ENCODE measurements around the gene SETDB1. TPM values are rescaled to one million over a fixed set of nuclear protein-coding genes. Genes with fewer than 3 reads are reported as not detected.

Gene SETDB1
- total and polyA plus RNA-seq, 2 of the 13 experiments (the other 11 are each of a cell fraction or from before 2014, with no cell fraction given) = 33.1 to 34.6 TPM

GRCh38 chr1:150976879-150977694 lies 50.9 kb downstream of the SETDB1 start (continued):
- no peak for TF ChIP-seq ZNF512 (CRISPR knock-in tag; IDR thresholded peaks at IDR 0.05)
- no peak for TF ChIP-seq MLXIP (CRISPR knock-in tag; IDR thresholded peaks at IDR 0.05; ENCODE audit: borderline replicate concordance)
- TF ChIP-seq TRIM24 (CRISPR knock-in tag; IDR thresholded peaks at IDR 0.05) = no peak
- no peak for TF ChIP-seq TBX3 (IDR thresholded peaks at IDR 0.05; ENCODE audit: borderline replicate concordance)
- TF ChIP-seq ZMAT5 (CRISPR knock-in tag; IDR thresholded peaks at IDR 0.05; ENCODE audit: borderline replicate concordance, low read depth) = no peak
- TF ChIP-seq ZNF782 (CRISPR knock-in tag; IDR thresholded peaks at IDR 0.05; ENCODE audit: borderline replicate concordance) = no peak
- TF ChIP-seq FOSL1 (CRISPR knock-in tag; IDR thresholded peaks at IDR 0.05; ENCODE audit: borderline replicate concordance) = peak; percentile 71
- peak; percentile 36; the same call in 1 of the 2 replicates for TF ChIP-seq FOXP4 (CRISPR knock-in tag; IDR thresholded peaks at IDR 0.05)
- no peak for TF ChIP-seq ZNF343 (CRISPR knock-in tag; IDR thresholded peaks at IDR 0.05)
- no peak for TF ChIP-seq EED (CRISPR knock-in tag; IDR thresholded peaks at IDR 0.05)
- peak; percentile 44; the same call in 1 of the 2 replicates for TF ChIP-seq THAP11 (CRISPR knock-in tag; IDR thresholded peaks at IDR 0.05)
- TF ChIP-seq HINFP (CRISPR knock-in tag; IDR thresholded peaks at IDR 0.05; ENCODE audit: low read depth) = no peak
- TF ChIP-seq ZNF44 (CRISPR knock-in tag; IDR thresholded peaks at IDR 0.05) = no peak
- peak; percentile 93 for TF ChIP-seq ETV5 (CRISPR knock-in tag; IDR thresholded peaks at IDR 0.05; ENCODE audit: borderline replicate concordance)
- peak; percentile 51; the same call in 1 of the 2 replicates for TF ChIP-seq PAXIP1 (CRISPR knock-in tag; conservative IDR thresholded peaks at IDR 0.05)
